Neutrophil (primary cell): ENCODE measurements around the gene NLRP8.

ENCODE experiments used
- H3K27ac ChIP-seq: fragments of 200-600 bp; sonication (generic); 2 replicates; pipeline ENCODE4 v1.5.1; 2016; ENCODE audit warnings: mild to moderate bottlenecking, moderate library complexity
- H3K27me3 ChIP-seq: fragments of 200-600 bp; sonication (generic); 2 replicates; pipeline ENCODE4 v1.6.0; 2016; ENCODE audit warnings: mild to moderate bottlenecking
- H3K36me3 ChIP-seq: fragments of 200-600 bp; sonication (generic); 2 replicates; pipeline ENCODE4 v1.5.1; 2017
- H3K4me1 ChIP-seq, 2 experiments: fragments of 200-600 bp in 1 of 2; sonication (generic) in 1 of 2; 1 replicate in 1 of 2; 2 replicates in 1 of 2; pipeline versions ENCODE4 v1.5.1 to v1.6.1; 2013 to 2016; ENCODE audit warnings: low read depth in 1 of 2, low read length in 1 of 2, mild to moderate bottlenecking in 1 of 2, moderate library complexity in 1 of 2; ENCODE audit not compliant: control insufficient read depth in 1 of 2, insufficient read depth in 1 of 2
- H3K4me3 ChIP-seq, 2 experiments: fragments of 200-600 bp in 1 of 2; sonication (generic) in 1 of 2; 1 replicate in 1 of 2; 2 replicates in 1 of 2; pipeline ENCODE4 v1.5.1; 2013 to 2016; ENCODE audit warnings: low read depth in 1 of 2, low read length in 1 of 2, mild to moderate bottlenecking in 1 of 2, moderate library complexity in 1 of 2
- H3K9me3 ChIP-seq: fragments of 200-600 bp; sonication (generic); 2 replicates; pipeline ENCODE4 v1.5.1; 2016
- TF ChIP-seq, protein P1 (sequence below): fragments of 200-600 bp; sonication (generic); IDR thresholded peaks from 2 replicates; pipeline ENCODE4 v1.5.1; 2016; ENCODE audit warnings: antibody characterized with exemption

The NLRP8 gene

DNA sequence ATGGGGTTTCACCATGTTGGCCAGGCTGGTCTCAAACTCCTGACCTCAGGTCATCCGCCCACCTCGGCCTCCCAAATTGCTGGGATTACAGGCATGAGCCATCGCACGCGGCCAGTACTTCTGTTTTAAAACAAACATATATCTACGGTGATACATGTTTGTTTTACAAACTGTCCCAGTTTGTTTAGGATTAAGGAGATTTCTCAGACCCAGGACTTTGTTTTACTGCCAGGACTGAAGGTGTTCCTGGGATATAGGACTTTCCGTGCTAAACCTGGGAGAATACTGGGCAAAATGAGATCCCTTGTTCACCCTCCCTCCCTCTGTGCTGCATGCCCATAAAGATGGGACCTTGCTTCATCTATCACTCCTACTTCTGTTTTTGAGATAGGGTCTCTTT, 8.8 kb downstream of the NLRP8 start:
- Histone ChIP-seq H3K27me3 (no peaks in the 10 kb centered on the region), H3K27ac (no peak overlapping the region), H3K36me3 (no peaks in the 10 kb centered on the region), H3K9me3 (no peaks in the 10 kb centered on the region), H3K4me1 (no peaks in the 10 kb centered on the region), H3K4me3 (no peak overlapping the region)
- TF ChIP-seq, protein P1, sequence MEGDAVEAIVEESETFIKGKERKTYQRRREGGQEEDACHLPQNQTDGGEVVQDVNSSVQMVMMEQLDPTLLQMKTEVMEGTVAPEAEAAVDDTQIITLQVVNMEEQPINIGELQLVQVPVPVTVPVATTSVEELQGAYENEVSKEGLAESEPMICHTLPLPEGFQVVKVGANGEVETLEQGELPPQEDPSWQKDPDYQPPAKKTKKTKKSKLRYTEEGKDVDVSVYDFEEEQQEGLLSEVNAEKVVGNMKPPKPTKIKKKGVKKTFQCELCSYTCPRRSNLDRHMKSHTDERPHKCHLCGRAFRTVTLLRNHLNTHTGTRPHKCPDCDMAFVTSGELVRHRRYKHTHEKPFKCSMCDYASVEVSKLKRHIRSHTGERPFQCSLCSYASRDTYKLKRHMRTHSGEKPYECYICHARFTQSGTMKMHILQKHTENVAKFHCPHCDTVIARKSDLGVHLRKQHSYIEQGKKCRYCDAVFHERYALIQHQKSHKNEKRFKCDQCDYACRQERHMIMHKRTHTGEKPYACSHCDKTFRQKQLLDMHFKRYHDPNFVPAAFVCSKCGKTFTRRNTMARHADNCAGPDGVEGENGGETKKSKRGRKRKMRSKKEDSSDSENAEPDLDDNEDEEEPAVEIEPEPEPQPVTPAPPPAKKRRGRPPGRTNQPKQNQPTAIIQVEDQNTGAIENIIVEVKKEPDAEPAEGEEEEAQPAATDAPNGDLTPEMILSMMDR = no peak

- Histone ChIP-seq H3K27ac (no peak overlapping the region), H3K9me3 (no peaks in the 10 kb centered on the region), H3K27me3 (no peaks in the 10 kb centered on the region), H3K4me3 (no peak overlapping the region), H3K4me1 (no peaks in the 10 kb centered on the region), H3K36me3 (no peaks in the 10 kb centered on the region)
- TF ChIP-seq, protein P1 = no peak
Observed at GRCh38 chr19:55958356-55958755, 10.7 kb downstream of the NLRP8 start.

DNA sequence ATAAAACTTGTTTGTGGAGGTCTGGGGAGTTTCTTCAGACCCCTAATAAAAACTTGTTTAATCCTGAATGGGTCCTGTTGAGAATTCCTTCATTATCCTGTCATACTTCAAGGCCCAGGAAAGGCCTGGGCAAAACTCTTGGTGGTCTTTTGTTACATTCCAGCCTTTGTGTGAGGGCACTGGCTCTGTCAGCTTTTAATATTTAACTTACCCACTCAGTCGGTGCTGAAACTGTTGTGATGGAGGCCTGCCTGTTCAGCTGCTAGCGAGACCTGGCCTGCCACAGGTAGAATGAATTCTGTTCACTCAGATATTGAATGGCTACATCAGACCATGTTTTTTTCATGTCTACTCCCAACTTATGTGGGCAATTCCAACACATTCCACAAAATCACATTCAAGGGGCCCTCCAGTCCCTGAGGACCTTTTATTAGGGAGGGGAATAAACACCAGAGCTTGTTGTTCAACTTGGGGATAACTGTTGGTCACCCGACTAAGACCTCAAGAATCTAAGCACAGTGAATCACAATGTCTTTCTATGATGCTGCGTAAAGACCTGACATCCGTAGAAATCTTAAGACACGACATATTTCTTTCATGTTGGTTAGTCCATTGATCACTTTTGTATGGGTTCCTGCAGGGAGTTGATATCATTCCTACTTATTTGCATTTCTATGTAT, 12.5 kb downstream of the NLRP8 start:
- no peaks in the 10 kb centered on the region for H3K27me3 ChIP-seq
- no peaks in the 10 kb centered on the region for H3K36me3 ChIP-seq
- H3K4me3 ChIP-seq = no peak overlapping the region
- no peaks in the 10 kb centered on the region for H3K4me1 ChIP-seq
- no peak overlapping the region for H3K27ac ChIP-seq
- TF ChIP-seq, protein P1 = no peak
- H3K9me3 ChIP-seq = no peaks in the 10 kb centered on the region

GRCh38 chr19:55962186-55962585, 14.6 kb downstream of the NLRP8 start:
- Histone ChIP-seq H3K27ac (no peak overlapping the region), H3K4me3 (no peak overlapping the region), H3K36me3 (no peaks in the 10 kb centered on the region), H3K9me3 (no peaks in the 10 kb centered on the region), H3K4me1 (no peaks in the 10 kb centered on the region), H3K27me3 (no peaks in the 10 kb centered on the region)
- TF ChIP-seq, protein P1 = no peak

DNA sequence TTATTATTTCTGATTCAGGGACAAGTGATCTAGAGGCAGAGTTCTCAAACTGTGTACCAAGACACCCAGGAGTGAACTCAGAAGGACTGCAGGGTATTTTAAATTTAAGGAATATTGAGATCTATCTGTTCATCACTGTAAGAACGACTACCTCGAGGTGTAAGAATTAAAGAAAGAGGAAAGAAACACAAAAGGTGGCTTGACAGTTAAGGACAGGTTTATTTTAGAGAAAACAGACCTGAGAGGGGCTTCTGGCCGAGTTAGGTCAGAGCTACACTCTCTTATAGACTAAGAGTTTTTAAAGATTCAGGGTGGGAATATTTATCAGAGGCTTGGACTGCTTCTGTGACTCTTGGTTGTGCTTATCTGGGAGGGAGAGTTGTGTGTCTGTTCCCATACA, 26.4 kb downstream of the NLRP8 start:
- H3K36me3 ChIP-seq = no peaks in the 10 kb centered on the region
- peaks cover 3% of the 10 kb centered on the region for H3K9me3 ChIP-seq

More for the DNA sequence above, 26.4 kb downstream of the NLRP8 start:
- Histone ChIP-seq H3K27ac (no peak overlapping the region), H3K4me1 (no peaks in the 10 kb centered on the region), H3K27me3 (no peaks in the 10 kb centered on the region), H3K4me3 (no peak overlapping the region)
- TF ChIP-seq, protein P1 = no peak
